Measurements from ENCODE around the gene GHRH.

The GHRH gene

DNA sequence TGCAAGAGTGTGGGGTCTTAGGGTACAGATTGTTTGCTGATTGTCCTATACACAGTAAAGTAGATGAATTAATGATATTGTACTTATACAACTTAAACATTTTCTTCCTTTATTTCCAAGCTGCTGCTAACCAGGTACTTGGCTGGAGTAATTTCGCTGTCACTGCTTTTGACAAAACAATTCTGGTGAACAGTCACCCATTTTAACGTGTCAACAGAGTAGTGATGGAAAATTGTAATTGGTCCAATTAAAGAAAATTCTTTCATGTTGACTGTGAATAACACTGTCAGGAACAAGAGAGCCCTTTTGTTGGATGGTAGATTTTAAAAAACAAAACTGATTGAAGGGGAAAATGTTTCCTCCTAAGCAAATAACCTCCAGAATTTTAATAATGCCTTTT is 55.8 kb downstream of the GHRH start:
- Histone ChIP-seq H3K36me3 (ENCODE audit: insufficient read depth, low read length) (peaks cover 99% of the 10 kb centered on the region), H3K27me3 (ENCODE audit: insufficient read depth, low read length, poor library complexity) (no peaks in the 10 kb centered on the region), H3K79me2 (ENCODE audit: insufficient read depth, low read length) (peaks cover 28% of the 10 kb centered on the region), H3K27ac (ENCODE audit: low read length) (no peak overlapping the region), H3K4me3 (ENCODE audit: low read depth in 1 of 2, low read length in 2 of 2) (no peak overlapping the region), H3K4me1 (ENCODE audit: insufficient read depth, low read length) (no peaks in the 10 kb centered on the region), H4K20me1 (ENCODE audit: insufficient read depth, low read length) (peaks cover 30% of the 10 kb centered on the region; the same call in 1 of the 2 replicates), H3K9ac (ENCODE audit: low read depth, low read length) (no peak overlapping the region), H3K4me2 (ENCODE audit: insufficient read depth, low read length) (no peak overlapping the region), H2AFZ (ENCODE audit: low read depth, low read length) (no peak overlapping the region), H3K9me3 (ENCODE audit: insufficient read depth, low read length, severe bottlenecking) (no peaks in the 10 kb centered on the region)
- ATAC-seq (ENCODE audit: insufficient read depth, low read depth) (no peak), DNase-seq (no peak)
- TF ChIP-seq, protein P1, sequence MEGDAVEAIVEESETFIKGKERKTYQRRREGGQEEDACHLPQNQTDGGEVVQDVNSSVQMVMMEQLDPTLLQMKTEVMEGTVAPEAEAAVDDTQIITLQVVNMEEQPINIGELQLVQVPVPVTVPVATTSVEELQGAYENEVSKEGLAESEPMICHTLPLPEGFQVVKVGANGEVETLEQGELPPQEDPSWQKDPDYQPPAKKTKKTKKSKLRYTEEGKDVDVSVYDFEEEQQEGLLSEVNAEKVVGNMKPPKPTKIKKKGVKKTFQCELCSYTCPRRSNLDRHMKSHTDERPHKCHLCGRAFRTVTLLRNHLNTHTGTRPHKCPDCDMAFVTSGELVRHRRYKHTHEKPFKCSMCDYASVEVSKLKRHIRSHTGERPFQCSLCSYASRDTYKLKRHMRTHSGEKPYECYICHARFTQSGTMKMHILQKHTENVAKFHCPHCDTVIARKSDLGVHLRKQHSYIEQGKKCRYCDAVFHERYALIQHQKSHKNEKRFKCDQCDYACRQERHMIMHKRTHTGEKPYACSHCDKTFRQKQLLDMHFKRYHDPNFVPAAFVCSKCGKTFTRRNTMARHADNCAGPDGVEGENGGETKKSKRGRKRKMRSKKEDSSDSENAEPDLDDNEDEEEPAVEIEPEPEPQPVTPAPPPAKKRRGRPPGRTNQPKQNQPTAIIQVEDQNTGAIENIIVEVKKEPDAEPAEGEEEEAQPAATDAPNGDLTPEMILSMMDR (IDR thresholded peaks at IDR 0.05; ENCODE audit: borderline replicate concordance, extremely low read depth, low read length, poor library complexity, severe bottlenecking) = no peak
- no peak for TF ChIP-seq EZH2 (IDR thresholded peaks at IDR 0.05; ENCODE audit: borderline replicate concordance, low read depth, low read length, severe bottlenecking)

DNA sequence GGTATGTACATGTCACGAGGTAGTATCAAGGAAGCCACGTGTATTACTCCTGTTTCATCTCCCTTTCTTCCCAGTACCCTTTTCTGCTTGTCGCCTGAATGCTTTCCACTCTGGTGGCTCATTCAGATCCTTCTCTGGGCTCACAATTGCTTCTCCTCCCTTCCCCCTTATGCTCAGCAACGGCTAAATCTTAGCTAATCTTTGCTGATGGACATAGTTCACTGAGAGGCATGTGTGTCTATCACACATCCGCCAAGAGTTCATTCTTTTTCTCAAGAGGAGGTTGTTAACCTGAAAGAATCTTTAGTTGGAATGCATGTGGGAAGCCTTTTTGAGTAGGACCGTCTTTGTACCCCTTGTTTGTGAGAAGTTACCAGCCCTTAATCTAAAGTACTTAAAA is 56.5 kb downstream of the GHRH start:
- TF ChIP-seq, protein P1 (IDR thresholded peaks at IDR 0.05; ENCODE audit: borderline replicate concordance, extremely low read depth, low read length, poor library complexity, severe bottlenecking) = no peak
- no peak for TF ChIP-seq EZH2 (IDR thresholded peaks at IDR 0.05; ENCODE audit: borderline replicate concordance, low read depth, low read length, severe bottlenecking)
- Histone ChIP-seq H3K4me2 (ENCODE audit: insufficient read depth, low read length) (no peak overlapping the region), H4K20me1 (ENCODE audit: insufficient read depth, low read length) (peaks cover 35% of the 10 kb centered on the region; the same call in 1 of the 2 replicates), H3K27me3 (ENCODE audit: insufficient read depth, low read length, poor library complexity) (no peaks in the 10 kb centered on the region), H3K4me3 (ENCODE audit: low read depth in 1 of 2, low read length in 2 of 2) (no peak overlapping the region), H3K27ac (ENCODE audit: low read length) (no peak overlapping the region), H2AFZ (ENCODE audit: low read depth, low read length) (no peak overlapping the region), H3K36me3 (ENCODE audit: insufficient read depth, low read length) (peaks cover 100% of the 10 kb centered on the region), H3K79me2 (ENCODE audit: insufficient read depth, low read length) (peaks cover 33% of the 10 kb centered on the region), H3K9me3 (ENCODE audit: insufficient read depth, low read length, severe bottlenecking) (no peaks in the 10 kb centered on the region), H3K4me1 (ENCODE audit: insufficient read depth, low read length) (no peaks in the 10 kb centered on the region), H3K9ac (ENCODE audit: low read depth, low read length) (no peak overlapping the region)
- DNase-seq = no peak
- ATAC-seq (ENCODE audit: insufficient read depth, low read depth) = no peak

DNA sequence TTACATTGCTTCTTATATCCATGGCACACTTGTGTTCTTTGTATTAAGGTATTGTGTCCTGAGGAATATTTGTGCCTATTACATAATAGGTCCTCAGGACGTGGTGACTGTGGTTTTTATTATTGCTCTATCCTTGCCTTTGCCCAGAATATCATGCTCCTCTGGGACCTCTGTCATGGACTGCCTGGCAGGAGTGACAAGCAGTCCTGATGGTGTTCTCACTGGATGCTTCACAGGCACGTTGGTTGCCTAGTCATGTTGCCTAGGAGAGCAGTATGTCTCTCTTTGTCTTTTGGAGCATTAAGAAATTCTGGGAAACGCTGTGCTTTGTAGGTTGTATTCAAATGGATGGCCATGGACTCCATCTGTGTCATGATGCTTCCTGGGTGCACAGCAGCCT is 57.6 kb downstream of the GHRH start:
- H3K9ac ChIP-seq (ENCODE audit: low read depth, low read length) = no peak overlapping the region
- no peak overlapping the region for H3K27ac ChIP-seq (ENCODE audit: low read length)
- peaks cover 39% of the 10 kb centered on the region for H4K20me1 ChIP-seq (ENCODE audit: insufficient read depth, low read length)
- no peaks in the 10 kb centered on the region for H3K9me3 ChIP-seq (ENCODE audit: insufficient read depth, low read length, severe bottlenecking)
- H3K4me1 ChIP-seq (ENCODE audit: insufficient read depth, low read length) = no peaks in the 10 kb centered on the region
- no peak overlapping the region for H3K4me3 ChIP-seq (ENCODE audit: low read depth in 1 of 2, low read length in 2 of 2)
- H3K36me3 ChIP-seq (ENCODE audit: insufficient read depth, low read length) = peaks cover 100% of the 10 kb centered on the region
- TF ChIP-seq, protein P1 (IDR thresholded peaks at IDR 0.05; ENCODE audit: borderline replicate concordance, extremely low read depth, low read length, poor library complexity, severe bottlenecking) = no peak
- TF ChIP-seq EZH2 (IDR thresholded peaks at IDR 0.05; ENCODE audit: borderline replicate concordance, low read depth, low read length, severe bottlenecking) = no peak
- no peaks in the 10 kb centered on the region for H3K27me3 ChIP-seq (ENCODE audit: insufficient read depth, low read length, poor library complexity)
- H3K4me2 ChIP-seq (ENCODE audit: insufficient read depth, low read length) = no peak overlapping the region
- ATAC-seq (ENCODE audit: insufficient read depth, low read depth) (no peak), DNase-seq (no peak)
- no peak overlapping the region for H2AFZ ChIP-seq (ENCODE audit: low read depth, low read length)
- peaks cover 38% of the 10 kb centered on the region for H3K79me2 ChIP-seq (ENCODE audit: insufficient read depth, low read length)

Data from DND-41 (cell line).